Endodermal cell (in vitro differentiated cells): ENCODE data around the gene FZD2. TPM values are rescaled to one million over a fixed set of nuclear protein-coding genes. Genes with fewer than 3 reads are reported as not detected.

Experiments used
- DNase-seq: peaks from one replicate; pipeline ENCODE4 v3.0.0-alpha.2; 2017
- H3K27ac ChIP-seq: 2 replicates; pipeline ENCODE4 v1.5.1; 2013; ENCODE audit warnings: mild to moderate bottlenecking, low read depth, low read length, moderate library complexity
- H3K27me3 ChIP-seq: 2 replicates; pipeline ENCODE4 v1.6.1; 2013; ENCODE audit warnings: mild to moderate bottlenecking, low read length, moderate library complexity; ENCODE audit not compliant: insufficient read depth, control insufficient read depth, poor library complexity, severe bottlenecking
- H3K36me3 ChIP-seq: 2 replicates; pipeline ENCODE4 v1.7.0; 2013; ENCODE audit warnings: mild to moderate bottlenecking, low read length, moderate library complexity; ENCODE audit not compliant: control insufficient read depth, insufficient read depth
- H3K4me1 ChIP-seq: one replicate; pipeline ENCODE4 v1.7.0; 2013; ENCODE audit warnings: low read length; ENCODE audit not compliant: control insufficient read depth, insufficient read depth
- H3K4me3 ChIP-seq: 2 replicates; pipeline ENCODE4 v1.5.1; 2013; ENCODE audit warnings: mild to moderate bottlenecking, low read length, moderate library complexity
- H3K9ac ChIP-seq: 2 replicates; pipeline ENCODE4 v1.6.1; 2013; ENCODE audit warnings: mild to moderate bottlenecking, low read length, moderate library complexity; ENCODE audit not compliant: poor library complexity, severe bottlenecking; ENCODE audit errors: extremely low read depth
- H3K9me3 ChIP-seq: 2 replicates; pipeline ENCODE4 v1.6.1; 2013; ENCODE audit warnings: mild to moderate bottlenecking, low read length, moderate library complexity; ENCODE audit not compliant: control insufficient read depth
- H3K27ac Mint-ChIP-seq: 2 replicates; pipeline ENCODE4 v1.8.0; 2020; ENCODE audit warnings: mixed read lengths
- H3K27me3 Mint-ChIP-seq: 2 replicates; pipeline ENCODE4 v1.8.0; 2021; ENCODE audit warnings: mild to moderate bottlenecking, mixed read lengths; ENCODE audit not compliant: insufficient read depth
- H3K36me3 Mint-ChIP-seq: 2 replicates; pipeline ENCODE4 v1.8.0; 2020; ENCODE audit warnings: low read depth, mixed read lengths
- H3K4me1 Mint-ChIP-seq: 2 replicates; pipeline ENCODE4 v1.8.0; 2020; ENCODE audit warnings: mixed read lengths
- H3K4me3 Mint-ChIP-seq: 2 replicates; pipeline ENCODE4 v1.8.0; 2020; ENCODE audit warnings: mild to moderate bottlenecking, moderate library complexity, mixed read lengths
- H3K9me3 Mint-ChIP-seq: 2 replicates; pipeline ENCODE4 v1.8.0; 2020; ENCODE audit warnings: mild to moderate bottlenecking, mixed read lengths
- WGBS, 2 experiments: methylation state at CpG; one replicate each; pipeline versions ENCODE4 v1.1.5 to v1.1.7; 2013; ENCODE audit warnings: missing lambda C conversion rate in 2 of 2, mixed read lengths in 1 of 2; ENCODE audit not compliant: insufficient coverage in 1 of 2, insufficient read length in 1 of 2; 5-methylcytosine and 5-hydroxymethylcytosine counted together
- total RNA-seq, 2 donors: library from RNA; stranded (reverse); fragmentation: NEBNext Ultra II Directional in 1 of 2; extraction: Animal tissue kit (Norgen Biotek cat#: 25700) in 1 of 2; gene quantifications; 2 replicates in 1 of 2; 3 replicates in 1 of 2; pipeline ENCODE4 v1.2.1, GENCODE V29; 2021
- TF ChIP-seq, protein P1 (sequence below): fragments of 200-600 bp; sonication (generic); conservative IDR thresholded peaks from 2 replicates; pipeline ENCODE4 v1.5.0; 2021; ENCODE audit warnings: antibody characterized with exemption, mild to moderate bottlenecking

The FZD2 gene
- total RNA-seq, 2 donors from 2014 or later: 20.6 to 21.9 TPM

- H3K4me1 ChIP-seq: peaks cover 22% of the 10 kb centered on the region
- Mint-ChIP-seq H3K27ac (no peak overlapping the region), H3K9me3 (peaks cover 4% of the 10 kb centered on the region), H3K27me3 (peaks cover 72% of the 10 kb centered on the region), H3K4me3 (no peak overlapping the region), H3K4me1 (peaks cover 56% of the 10 kb centered on the region), H3K36me3 (no peaks in the 10 kb centered on the region)
- no peaks in the 10 kb centered on the region for H3K36me3 ChIP-seq
- no peaks in the 10 kb centered on the region for H3K9me3 ChIP-seq
- no peak overlapping the region for H3K4me3 ChIP-seq
- peak overlapping the region; percentile 80 for H3K27ac ChIP-seq
- H3K9ac ChIP-seq: no peak overlapping the region
- TF ChIP-seq, protein P1, sequence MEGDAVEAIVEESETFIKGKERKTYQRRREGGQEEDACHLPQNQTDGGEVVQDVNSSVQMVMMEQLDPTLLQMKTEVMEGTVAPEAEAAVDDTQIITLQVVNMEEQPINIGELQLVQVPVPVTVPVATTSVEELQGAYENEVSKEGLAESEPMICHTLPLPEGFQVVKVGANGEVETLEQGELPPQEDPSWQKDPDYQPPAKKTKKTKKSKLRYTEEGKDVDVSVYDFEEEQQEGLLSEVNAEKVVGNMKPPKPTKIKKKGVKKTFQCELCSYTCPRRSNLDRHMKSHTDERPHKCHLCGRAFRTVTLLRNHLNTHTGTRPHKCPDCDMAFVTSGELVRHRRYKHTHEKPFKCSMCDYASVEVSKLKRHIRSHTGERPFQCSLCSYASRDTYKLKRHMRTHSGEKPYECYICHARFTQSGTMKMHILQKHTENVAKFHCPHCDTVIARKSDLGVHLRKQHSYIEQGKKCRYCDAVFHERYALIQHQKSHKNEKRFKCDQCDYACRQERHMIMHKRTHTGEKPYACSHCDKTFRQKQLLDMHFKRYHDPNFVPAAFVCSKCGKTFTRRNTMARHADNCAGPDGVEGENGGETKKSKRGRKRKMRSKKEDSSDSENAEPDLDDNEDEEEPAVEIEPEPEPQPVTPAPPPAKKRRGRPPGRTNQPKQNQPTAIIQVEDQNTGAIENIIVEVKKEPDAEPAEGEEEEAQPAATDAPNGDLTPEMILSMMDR: no peak
- 40 to 67% methylated on average over 1 to 3 of the region's 4 CpGs for WGBS, 2 experiments
- peaks cover 5% of the 10 kb centered on the region for H3K27me3 ChIP-seq
- DNase-seq: peak; percentile 87
Observed at GRCh38 chr17:44547625-44548267, 9.5 kb upstream of the FZD2 start.

DNA sequence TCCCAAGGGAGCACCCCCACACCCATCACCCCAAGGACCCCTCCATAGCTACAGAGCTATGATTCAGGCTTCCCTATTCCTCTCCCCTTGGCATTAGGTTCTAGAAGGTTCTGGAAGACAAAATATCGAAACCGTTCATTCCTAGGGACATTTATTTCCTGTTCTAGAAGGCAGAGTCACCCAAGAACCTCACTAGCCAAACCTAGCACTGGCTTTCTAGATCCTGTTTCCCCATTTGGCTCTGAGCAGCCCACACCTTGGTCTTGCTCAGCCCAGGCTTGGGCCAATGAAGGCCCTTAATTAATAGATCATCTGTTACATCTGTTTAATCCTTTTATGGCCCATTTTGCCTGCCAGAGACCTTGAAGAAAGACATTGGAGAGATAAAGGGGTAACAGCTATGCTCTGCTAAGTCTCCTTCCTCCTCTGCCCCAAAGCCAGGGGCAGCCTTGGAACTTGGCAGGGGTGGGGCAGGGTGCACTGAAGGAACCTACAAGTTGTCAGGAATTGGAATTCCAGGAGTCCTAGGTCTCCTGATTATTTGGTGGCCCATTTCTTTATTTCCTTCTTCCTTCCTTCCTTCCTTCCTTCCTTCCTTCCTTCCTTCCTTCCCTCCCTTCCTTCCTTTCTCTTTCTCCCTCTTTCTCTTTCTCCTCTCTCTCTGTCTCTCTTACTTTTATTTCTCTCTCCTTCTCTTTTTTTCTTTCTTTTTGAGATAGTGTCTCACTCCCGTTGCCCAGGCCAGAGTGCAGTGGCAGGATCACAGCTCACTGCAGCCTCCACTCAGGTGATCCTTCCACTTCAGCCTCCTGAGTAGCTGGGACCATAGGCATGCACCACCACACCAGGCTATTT, 8.7 kb upstream of the FZD2 start:
- H3K27me3 ChIP-seq: peaks cover 5% of the 10 kb centered on the region
- H3K27ac Mint-ChIP-seq: no peak overlapping the region
- 98 to 100% methylated on average over 2 to 3 of the region's 3 CpGs for WGBS, 2 experiments
- peaks cover 20% of the 10 kb centered on the region for H3K4me1 ChIP-seq
- H3K36me3 ChIP-seq: no peaks in the 10 kb centered on the region
- H3K9ac ChIP-seq: no peak overlapping the region
- H3K36me3 Mint-ChIP-seq: no peaks in the 10 kb centered on the region
- no peaks in the 10 kb centered on the region for H3K9me3 ChIP-seq
- TF ChIP-seq, protein P1: no peak
- peaks cover 75% of the 10 kb centered on the region for H3K27me3 Mint-ChIP-seq
- H3K4me3 Mint-ChIP-seq: no peak overlapping the region
- peak overlapping the region; percentile 80 for H3K27ac ChIP-seq
- H3K9me3 Mint-ChIP-seq: peaks cover 4% of the 10 kb centered on the region
- DNase-seq: peak; percentile 42
- H3K4me3 ChIP-seq: no peak overlapping the region
- H3K4me1 Mint-ChIP-seq: peaks cover 48% of the 10 kb centered on the region

DNA sequence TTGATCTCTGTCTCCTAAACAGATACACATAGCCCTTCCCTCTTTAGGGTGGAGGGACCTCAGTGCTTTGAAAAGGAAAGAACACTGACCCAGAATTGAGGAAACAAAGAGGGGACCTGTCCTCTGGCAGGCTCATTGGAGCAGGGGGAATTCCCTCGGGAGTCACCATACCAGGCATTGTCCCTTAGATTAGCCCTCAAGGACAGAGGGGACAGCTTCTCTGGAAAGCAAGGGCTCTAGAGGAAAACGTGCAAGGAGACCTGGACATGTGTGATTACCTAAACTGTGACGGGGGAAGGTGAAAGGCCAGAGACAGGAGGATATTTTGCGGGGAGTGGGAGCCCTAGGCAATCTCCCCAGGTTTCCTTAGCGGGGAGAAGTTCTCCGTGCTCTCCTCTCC, 7.6 kb upstream of the FZD2 start:
- Mint-ChIP-seq H3K36me3 (no peaks in the 10 kb centered on the region), H3K27me3 (peaks cover 68% of the 10 kb centered on the region), H3K27ac (no peak overlapping the region), H3K4me3 (no peak overlapping the region), H3K4me1 (peaks cover 37% of the 10 kb centered on the region), H3K9me3 (peaks cover 4% of the 10 kb centered on the region)
- Histone ChIP-seq H3K27me3 (peaks cover 5% of the 10 kb centered on the region), H3K4me1 (peaks cover 20% of the 10 kb centered on the region), H3K9me3 (no peaks in the 10 kb centered on the region), H3K4me3 (no peak overlapping the region), H3K27ac (no peak overlapping the region), H3K36me3 (no peaks in the 10 kb centered on the region), H3K9ac (no peak overlapping the region)
- WGBS, 2 experiments: 40 to 70% methylated on average over 1 to 6 of the region's 6 CpGs
- TF ChIP-seq, protein P1: no peak
- peak; percentile 57 for DNase-seq
